G401.6 (cell line): Measurements from ENCODE around the gene BPIFA1.
A peak's percentile ranks its signal among the peaks of the same experiment; 100 is the strongest.

Source experiments
- FAIRE-seq: peaks from 2 replicates; lab custom pipeline; 2012; peaks lifted over from hg19 to GRCh38; lab: Jason Lieb, UNC

The BPIFA1 gene

DNA sequence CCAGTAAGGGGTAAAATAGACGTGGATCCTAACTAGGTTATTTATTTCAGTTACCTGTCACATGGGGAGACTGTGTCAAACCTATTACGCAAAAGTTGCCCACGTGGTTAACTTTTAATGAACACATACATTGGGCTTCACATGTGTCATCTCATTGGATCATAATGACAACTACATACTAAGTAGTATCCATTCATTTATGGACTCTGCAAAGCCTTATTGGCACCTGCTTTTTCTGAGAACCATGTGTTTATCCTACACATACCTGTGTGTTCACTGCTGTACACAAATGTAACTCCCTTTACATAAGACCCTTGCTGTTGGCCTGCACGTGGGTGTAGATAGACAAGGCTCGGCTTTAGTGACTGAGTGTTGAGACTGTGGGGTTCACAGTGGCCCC is 5.1 kb downstream of the BPIFA1 start:
- FAIRE-seq: no peak

DNA sequence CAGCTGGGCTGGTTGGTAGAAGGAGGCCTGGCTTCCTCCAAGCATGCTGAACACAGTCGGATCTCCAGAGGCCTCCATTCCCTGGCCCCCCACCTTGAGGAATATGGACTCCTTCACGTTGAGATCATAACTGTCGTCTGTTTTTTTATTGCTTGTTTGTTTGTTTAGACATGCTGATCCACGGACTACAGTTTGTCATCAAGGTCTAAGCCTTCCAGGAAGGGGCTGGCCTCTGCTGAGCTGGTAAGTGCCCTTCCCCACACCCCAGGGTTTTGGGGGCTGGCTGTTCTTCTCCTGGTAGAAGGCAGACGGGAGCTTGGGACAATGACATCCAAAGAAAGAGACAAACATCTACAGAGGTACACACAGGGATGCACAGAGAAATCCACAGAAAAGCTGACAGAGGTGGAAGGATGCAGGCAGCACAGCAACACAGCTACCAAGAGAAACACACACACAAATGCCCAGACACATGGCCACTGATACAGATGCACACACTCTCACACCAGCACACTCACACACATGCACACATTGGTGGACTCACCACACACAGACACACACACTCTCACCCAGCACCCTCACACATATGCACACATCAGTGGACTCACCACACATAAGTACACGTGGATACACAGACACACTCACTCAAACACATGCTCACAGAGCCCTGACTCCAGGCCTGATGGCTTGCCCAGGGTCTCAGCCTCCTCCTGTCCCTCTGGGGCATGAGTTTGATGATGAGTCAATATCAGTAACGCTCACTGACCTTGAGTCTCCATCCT is 6.7 kb downstream of the BPIFA1 start:
- FAIRE-seq: no peak

DNA sequence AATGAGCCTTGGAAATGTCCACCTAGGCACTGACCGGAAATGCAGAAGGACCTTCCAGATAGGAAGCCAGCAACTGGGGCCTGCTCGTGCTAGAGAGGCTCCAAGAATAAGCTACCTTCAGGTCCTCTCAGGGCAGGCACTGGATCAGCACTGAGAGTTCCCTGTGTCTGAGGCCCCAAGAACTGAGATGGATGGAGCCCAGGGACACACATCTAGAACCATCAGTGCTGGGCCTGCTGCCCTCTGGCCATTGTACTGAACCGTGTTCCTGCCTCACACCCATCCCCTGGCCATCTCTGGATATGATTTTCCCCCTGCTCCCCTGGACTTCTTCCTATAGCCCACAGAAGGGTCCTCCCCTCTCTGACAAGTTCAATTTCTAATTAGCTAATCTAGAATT is 10.3 kb downstream of the BPIFA1 start:
- no peak for FAIRE-seq

DNA sequence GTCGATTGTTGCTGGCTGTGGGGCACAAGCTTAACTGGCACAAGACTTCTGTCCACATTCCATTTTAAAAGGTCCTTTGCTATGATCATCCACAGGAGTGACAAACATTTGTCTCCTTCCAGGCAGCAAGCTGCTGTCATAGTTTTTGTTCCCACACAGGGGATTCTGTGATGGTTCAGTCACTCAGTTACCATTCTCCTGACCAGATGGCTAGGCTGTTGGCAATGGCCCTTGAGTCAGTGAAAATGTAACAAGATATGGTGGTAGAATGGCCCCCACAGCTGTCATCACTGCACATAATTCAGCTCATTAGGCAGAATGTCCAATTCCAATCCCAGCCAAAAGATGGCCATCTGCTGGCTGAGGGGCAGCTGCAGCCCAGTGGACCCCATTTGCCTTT is 13.7 kb downstream of the BPIFA1 start:
- FAIRE-seq: no peak

DNA sequence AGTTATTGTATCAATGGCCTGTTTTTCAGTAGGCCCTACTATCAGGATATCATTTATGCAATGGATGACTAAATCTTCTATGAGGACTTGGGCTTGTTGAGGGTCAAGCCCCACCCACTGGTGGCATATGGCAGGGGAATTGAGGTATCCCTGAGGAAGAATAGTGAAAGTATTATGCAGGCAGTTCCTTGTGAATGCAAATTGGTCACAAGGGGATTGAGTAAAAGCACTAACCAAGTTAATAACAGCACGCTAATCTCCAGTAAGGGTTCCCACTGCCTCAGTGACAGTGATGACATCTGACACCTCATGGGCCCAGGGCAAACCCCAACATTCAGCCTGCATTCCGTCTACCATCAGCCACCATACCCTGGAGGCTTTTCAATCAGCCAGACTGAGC is 14.9 kb downstream of the BPIFA1 start:
- no peak for FAIRE-seq

DNA sequence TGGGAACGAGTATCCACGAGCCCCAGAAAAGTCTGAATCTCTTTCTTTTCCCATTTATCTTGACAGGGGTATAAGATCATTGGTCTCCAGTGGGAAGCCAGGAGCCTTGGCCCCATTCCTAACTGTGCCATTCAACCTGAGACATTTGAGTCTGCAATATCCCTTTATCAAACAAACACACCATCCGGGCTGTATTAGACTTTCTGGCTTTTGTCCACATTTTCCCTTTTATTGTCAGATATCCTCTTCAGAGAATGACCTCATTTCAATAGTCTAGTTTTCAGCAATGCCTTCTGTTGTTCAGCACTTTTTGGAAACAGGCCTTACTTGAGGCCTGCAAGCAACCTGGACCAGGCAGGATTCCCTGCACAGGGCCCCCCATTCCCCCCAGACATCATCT is 15.7 kb downstream of the BPIFA1 start:
- FAIRE-seq: no peak

DNA sequence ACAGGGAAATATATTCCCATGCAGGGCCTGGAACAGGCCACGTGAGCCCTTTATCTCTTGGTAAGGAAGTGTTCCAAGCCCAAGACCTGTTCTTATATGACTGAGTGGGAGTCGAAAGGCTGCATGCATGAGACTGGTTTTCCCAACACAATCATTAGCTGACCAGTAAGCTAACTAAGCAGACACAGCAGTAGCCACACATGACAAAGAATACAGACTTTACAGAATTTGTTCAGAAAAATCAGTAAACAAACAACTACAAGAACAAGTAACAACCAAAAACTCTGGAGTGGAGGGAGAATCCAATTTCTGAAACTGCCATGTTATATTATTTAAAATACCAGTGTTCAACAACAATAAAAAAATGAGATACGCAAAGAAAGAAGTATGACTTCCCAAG is 16.7 kb downstream of the BPIFA1 start:
- no peak for FAIRE-seq

DNA sequence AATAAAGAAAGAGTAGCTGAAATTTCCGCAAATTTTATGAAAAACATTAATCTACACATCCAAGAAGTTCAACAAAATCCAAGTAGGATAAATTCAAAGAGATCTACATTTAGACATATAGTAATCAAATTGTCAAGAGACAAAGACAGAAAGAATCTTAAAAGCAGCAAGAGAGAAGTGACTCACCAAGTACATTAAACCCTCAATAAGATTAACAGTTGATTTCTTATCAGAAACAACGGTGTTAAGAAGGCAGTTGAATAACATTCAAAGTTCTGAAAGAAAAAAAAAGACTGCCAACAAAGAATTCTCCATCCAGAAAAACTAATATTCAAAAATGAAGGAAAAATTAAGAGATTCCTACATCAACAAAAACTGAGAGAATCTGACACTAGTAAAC is 19.2 kb downstream of the BPIFA1 start:
- no peak for FAIRE-seq

DNA sequence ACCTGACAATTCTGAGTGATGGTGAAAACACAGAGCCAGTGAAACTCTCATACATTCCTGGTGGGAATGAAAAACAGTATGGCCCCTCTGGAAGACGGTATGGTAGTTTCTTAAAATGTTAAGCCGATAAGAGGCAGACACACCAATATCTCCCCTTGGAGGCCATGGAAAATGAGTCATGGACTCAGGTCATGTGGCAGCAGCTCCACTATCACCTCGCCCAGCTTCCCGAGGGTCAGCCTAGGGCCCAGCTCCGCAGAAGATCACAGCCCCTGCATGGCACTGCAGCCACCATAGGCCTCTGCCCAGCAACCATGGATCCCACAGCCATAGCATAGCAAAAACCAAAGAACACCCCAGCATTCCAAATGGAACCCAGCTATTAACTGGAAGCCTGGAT is 21.4 kb downstream of the BPIFA1 start:
- FAIRE-seq: no peak

DNA sequence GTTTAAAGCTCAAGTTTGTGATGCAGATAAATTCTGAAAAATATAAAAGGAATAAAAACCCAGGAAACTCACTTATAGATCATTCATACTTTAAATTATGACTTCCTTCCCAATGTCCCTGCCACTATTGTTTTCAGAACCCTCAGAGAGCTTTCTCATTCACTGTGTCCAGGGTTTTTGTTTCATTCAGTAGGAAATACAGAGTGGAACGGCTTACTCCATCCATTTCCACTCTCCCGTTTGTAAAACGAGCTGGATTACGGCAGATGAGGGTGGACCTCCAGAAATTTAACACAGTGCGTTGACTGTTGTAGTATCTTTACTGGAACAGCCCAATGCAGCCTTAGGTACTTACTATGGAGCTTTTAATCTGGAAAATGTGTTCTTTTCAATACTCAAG is 23.6 kb downstream of the BPIFA1 start:
- FAIRE-seq: no peak

DNA sequence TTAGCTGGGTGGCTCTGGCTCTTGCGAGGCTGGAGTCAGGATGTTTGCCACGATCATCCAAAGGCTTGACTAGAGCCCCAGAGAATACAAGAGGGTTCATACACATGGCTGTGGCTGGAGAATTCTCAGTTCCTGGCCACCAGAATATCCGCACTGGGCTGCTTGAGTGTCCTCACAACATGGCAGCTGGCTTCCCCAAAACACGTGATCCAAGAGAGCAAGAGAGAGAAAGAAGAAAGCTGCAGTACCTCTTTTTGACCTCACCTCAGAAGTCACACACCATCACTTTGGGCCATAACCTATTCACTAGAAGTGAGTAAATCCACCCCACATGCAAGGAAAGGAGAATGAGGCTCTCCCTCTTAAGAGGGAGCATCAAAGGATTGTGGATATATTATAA is 25.7 kb downstream of the BPIFA1 start:
- no peak for FAIRE-seq

DNA sequence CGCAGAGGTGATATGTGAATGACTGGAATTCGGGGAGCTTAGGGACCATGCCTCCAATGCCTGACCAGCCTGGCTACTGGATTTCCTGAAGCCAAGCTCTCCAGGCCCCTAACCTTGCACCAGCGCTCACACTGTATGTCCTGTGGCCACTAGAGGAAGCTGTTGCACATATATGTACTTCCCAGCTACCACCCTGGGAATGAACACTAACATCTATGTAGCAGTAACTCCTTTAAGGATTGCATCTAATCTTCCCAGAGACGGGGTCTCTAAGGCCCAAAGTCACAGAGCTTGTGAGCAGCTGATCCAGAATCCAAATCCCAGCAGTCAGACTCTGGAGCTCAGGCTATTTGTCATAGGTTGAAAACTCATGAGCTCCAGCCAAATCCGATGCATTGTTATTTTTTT is 26.9 kb downstream of the BPIFA1 start:
- peak; percentile 8 for FAIRE-seq

DNA sequence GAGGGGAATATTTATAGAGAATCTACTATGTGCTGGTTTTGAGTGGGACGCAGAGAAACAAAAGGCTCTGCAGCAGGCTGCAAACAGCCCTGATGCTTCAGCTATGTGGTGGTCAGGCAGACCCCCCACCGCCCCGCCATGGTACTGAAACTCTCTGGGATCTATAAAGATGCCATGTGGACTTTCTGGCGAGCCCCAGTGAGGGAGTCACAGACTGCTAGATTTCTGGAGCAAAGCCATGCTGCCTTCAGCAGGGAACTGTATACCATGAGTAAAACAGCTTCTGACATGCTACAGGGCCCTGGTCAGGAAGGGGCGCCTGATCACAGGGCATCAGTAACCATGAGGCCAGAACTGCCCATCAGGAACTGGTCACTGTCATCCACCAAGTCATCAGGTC is 28.0 kb downstream of the BPIFA1 start:
- no peak for FAIRE-seq

DNA sequence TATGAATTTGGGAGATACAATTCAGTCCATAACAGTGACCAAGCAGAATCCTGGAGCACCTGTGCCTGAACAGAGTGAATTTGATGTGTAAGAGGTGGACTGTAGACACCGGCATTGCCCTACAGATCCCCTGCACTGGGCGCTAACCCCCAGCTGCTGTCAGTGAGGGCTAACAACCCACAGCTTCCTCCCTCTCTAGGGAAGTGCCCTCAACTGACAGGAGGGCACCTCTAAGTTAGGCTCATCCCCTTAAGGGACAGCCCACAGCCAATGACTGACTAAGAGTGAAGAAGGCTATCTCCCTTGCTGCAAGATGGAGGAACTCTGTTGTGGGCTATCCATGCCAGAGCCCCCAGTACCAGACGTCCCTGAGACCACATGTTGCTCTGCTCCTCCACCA is 31.9 kb downstream of the BPIFA1 start:
- no peak for FAIRE-seq

DNA sequence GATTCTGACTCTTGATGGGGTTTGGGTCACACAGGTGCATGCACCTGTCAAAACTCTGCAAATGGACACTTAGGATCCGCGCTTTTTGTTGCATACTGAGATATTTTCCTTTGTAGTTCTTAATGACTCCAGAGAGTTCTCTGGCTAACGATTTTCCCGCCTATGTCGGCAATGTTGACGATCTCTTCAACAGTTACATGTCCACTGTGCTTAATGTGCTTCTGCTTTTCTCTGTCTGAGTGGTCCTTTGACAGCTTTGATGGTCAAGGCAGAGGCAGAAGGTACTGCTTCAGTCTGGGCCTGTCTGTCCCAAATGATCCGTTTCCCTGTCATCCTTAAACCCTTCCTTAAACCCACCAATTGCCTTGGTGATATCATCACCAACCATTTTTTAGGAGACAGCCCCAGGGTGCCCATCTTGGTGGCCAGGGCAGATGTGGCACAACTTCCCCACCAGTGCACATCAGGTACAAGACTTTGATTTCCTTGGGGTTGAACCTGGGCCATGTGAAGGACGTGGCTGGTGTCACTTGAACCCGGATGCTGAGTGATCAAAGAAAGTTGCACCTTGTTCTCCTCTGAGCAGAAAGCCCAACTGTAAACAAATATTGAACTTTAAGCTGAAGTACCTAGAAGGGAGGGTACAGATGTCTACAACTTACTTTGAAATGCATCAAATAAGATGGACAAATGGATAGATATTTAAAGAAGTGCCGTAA is 36.5 kb downstream of the BPIFA1 start:
- no peak for FAIRE-seq

DNA sequence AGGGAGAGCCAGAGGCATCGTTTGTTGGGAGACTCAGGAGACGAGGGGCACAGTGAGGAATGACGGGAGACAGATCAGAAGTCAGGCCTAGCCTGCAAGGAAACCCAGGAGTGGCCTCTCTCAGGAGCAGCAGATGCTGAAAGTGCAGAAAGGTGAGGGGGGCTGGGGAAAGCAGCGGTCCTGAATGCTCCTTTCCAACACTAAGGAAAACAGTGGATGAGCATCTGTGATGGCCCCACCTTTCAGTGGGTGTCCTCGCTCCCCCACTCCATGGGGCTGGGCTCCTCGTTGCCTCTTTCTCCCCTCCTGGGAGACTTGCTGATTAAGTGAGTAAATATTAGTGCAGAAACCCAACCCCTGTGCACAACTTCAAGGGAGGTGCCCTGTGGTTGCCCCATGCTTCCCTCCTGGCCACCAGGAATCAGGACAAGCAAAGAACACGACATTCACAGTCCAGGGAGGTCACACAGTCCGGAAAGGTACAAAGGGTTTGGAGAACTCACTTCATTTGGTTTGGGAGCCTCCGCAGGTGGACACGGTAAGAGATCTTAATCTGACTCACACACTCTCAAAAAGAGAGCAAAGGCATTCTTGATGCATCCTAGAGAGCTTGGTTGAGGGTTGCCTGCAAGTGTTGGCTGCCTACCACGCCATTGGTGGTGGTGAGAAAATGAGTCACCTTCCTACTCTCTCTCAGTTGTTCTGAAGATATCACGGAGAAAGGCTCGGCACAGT is 37.5 kb downstream of the BPIFA1 start:
- FAIRE-seq: no peak

DNA sequence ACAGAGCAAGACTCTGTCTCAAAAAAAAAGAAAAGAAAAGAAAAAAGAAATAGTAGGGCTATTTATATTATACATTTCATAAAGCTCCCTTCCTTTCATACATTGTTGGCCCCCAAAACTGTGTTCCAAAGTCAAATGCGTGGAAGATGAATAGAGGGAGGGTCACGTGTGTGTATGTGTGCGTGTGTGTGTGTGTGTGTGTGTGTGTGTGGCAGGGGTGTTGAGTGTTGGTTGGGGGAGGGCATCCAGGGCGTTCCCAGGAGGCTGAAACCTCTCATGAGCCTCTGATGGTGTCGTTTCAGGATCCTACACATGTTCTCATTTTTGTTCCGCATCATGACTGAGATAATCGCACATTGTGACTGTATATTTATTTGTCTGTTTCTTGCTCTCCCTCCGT is 39.4 kb downstream of the BPIFA1 start:
- FAIRE-seq: no peak

DNA sequence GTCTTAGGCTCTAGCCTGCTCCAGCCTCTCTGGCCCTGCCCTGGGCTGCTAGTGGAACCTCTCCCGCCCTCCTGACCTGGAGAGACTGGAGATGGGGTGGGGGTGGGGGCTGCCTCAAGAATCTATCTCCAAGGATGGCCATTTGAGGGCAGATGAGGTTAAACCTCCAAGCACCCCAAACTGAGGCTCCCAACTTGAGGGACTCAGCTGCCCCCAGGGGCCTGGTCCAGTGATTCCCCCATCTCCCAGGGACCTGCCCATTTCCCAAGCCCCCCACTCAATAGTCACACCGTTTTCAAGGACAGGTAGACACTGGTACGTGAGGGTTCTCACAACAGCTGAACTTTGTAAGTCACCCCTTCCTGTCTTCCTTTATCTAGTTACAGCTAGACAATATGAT is 40.1 kb downstream of the BPIFA1 start:
- no peak for FAIRE-seq

DNA sequence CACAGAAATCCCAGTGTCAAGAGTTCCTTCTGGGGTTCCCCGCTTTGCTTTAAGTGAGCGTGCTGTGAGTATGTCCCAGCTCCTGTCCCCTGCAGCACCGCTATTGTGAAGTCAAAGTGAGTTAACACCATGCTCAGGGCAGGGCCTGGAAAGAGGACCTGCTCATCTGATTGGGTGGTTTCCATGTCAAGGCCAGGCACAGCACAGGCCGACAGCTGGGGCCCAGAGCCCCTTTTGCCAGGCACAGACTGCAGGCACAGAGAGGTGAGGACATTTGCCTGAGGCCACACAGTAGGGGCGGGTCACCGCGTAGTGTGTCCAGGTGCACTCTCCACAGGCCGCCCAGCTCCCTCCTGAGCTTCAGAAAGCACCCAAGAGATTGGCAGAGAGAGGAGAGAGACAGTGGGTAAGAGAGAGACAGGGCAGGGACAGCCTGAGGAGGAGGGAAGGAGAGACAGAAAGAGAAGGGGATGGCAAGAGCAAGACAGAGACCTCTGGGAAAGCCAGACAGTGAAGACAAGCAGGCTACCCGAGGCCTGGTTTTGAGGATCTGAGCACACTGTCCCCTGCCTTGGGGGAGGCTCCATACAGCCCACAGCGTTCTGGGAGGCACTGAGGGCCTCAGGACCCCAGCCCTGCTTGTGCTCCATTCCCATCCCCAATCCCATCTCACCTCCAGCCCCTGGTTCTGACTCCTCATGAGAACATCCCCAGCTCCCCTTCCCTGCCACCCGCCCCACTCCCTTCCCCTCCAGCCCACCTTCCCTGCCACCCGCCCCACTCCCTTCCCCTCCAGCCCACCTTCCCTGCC is 40.7 kb downstream of the BPIFA1 start:
- FAIRE-seq: no peak

DNA sequence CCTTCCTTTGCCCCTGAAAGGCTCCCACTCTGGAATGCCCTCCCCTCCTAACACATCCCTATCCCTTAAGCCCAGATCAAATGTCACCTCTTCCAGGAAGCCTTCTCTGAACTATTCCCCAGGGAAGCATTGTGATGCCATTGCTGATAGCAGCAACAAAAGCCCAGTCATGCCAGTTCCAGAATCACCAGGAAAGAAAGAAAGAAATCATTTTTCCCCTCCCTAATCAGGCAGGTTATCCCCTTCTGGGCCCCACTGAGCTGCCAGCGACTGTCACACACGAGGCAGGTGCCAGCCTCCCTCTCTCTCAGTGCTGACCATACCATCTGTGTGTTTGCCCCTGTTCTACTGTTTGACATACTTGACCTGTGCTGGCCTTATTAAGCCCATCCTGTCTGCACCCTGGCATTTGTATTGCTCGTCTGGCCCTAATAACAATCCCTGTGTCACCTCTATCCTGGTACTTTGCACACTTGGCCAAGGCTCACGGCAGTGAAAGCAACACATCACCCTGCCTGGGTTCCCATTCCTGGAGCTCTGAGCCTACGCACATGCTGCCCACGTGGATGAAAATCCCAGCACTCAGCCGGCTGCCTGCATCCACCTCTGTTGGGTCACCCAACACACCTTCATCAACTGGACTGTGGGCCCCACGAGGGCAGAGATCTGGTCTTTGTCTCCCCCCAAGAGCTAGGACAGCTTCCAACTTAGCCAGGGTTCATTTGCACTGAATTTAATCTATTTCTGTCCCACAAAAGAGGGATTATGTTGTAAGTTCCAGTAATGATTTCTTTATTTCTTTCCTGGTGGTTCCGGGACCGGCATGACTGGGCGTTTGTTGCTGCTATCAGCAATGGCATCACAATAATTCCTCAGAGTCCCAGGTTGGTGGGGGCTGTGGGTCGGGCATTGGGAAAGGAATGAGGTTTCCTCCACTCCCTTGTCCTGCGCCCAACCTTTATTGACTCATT is 42.0 kb downstream of the BPIFA1 start:
- no peak for FAIRE-seq

DNA sequence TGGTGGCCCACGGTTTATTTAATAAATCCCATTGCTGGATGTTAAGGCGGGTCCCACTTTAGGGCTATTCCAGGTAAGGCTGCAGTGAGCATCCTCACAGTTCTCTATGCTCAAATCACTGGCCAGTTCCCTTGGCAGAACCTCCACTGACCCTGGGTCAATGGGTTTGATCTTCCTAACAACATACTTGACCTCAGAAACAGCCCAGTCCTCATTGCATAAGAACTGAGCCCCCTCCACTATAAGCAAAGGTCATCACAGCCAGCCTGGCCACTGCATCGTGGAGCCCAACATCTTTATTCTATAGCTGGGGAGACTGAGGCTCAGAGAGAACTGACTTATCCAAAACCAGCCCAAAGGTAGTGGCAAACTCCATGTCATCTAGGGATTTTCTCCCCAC is 42.9 kb downstream of the BPIFA1 start:
- FAIRE-seq: no peak
